ENCODE measurements around the gene MRFAP1L1.

Gene MRFAP1L1

GRCh38 chr4:6734165-6734786 lies 24.6 kb upstream of the MRFAP1L1 start:
- no peaks in the 10 kb centered on the region for H3K36me3 ChIP-seq (ENCODE audit: control insufficient read depth, low read length)
- no peaks in the 10 kb centered on the region for H3K9me2 ChIP-seq (replicated peaks; ENCODE audit: control insufficient read depth, low read length)
- no peak overlapping the region for H3K4me3 ChIP-seq (ENCODE audit: low read length)
- no peaks in the 10 kb centered on the region for H4K20me1 ChIP-seq (ENCODE audit: control insufficient read depth, insufficient read depth, low read depth, low read length)
- no peaks in the 10 kb centered on the region for H3K9me3 ChIP-seq (ENCODE audit: control insufficient read depth, insufficient read depth, low read length)
- H3K79me2 ChIP-seq (ENCODE audit: control insufficient read depth, low read length), result no peaks in the 10 kb centered on the region
- TF ChIP-seq EZH2phosphoT487 (IDR thresholded peaks at IDR 0.05; ENCODE audit: borderline replicate concordance, low read length) (no peak), CTCF (IDR thresholded peaks at IDR 0.05; ENCODE audit: low read depth, low read length, poor library complexity, severe bottlenecking) (no peak)
- no peaks in the 10 kb centered on the region for H3F3A ChIP-seq (ENCODE audit: control insufficient read depth, insufficient read depth)
- no peak overlapping the region for H3K27ac ChIP-seq (ENCODE audit: low read depth, low read length)
- H3K27me3 ChIP-seq (ENCODE audit: control insufficient read depth, low read length), result no peaks in the 10 kb centered on the region
- no peak overlapping the region for H3K4me2 ChIP-seq (ENCODE audit: low read length)
- no peaks in the 10 kb centered on the region for H3K4me1 ChIP-seq (ENCODE audit: control insufficient read depth, low read length)

- Histone ChIP-seq H3F3A (ENCODE audit: control insufficient read depth, insufficient read depth) (no peaks in the 10 kb centered on the region), H3K79me2 (ENCODE audit: control insufficient read depth, low read length) (no peaks in the 10 kb centered on the region), H3K27me3 (ENCODE audit: control insufficient read depth, low read length) (no peaks in the 10 kb centered on the region), H4K20me1 (ENCODE audit: control insufficient read depth, insufficient read depth, low read depth, low read length) (no peaks in the 10 kb centered on the region), H3K9me3 (ENCODE audit: control insufficient read depth, insufficient read depth, low read length) (no peaks in the 10 kb centered on the region), H3K4me1 (ENCODE audit: control insufficient read depth, low read length) (no peaks in the 10 kb centered on the region), H3K9me2 (replicated peaks; ENCODE audit: control insufficient read depth, low read length) (no peaks in the 10 kb centered on the region), H3K4me2 (ENCODE audit: low read length) (no peak overlapping the region), H3K27ac (ENCODE audit: low read depth, low read length) (no peak overlapping the region), H3K36me3 (ENCODE audit: control insufficient read depth, low read length) (no peaks in the 10 kb centered on the region), H3K4me3 (ENCODE audit: low read length) (no peak overlapping the region)
- no peak for TF ChIP-seq EZH2phosphoT487 (IDR thresholded peaks at IDR 0.05; ENCODE audit: borderline replicate concordance, low read length)
- no peak for TF ChIP-seq CTCF (IDR thresholded peaks at IDR 0.05; ENCODE audit: low read depth, low read length, poor library complexity, severe bottlenecking)
Observed at GRCh38 chr4:6733358-6734164, 23.9 kb upstream of the MRFAP1L1 start.

GRCh38 chr4:6732441-6733357 lies 23.0 kb upstream of the MRFAP1L1 start:
- no peaks in the 10 kb centered on the region for H4K20me1 ChIP-seq (ENCODE audit: control insufficient read depth, insufficient read depth, low read depth, low read length)
- H3K9me3 ChIP-seq (ENCODE audit: control insufficient read depth, insufficient read depth, low read length), result no peaks in the 10 kb centered on the region
- no peaks in the 10 kb centered on the region for H3K36me3 ChIP-seq (ENCODE audit: control insufficient read depth, low read length)
- H3K4me3 ChIP-seq (ENCODE audit: low read length), result no peak overlapping the region
- H3K4me1 ChIP-seq (ENCODE audit: control insufficient read depth, low read length), result no peaks in the 10 kb centered on the region
- no peak overlapping the region for H3K4me2 ChIP-seq (ENCODE audit: low read length)
- no peaks in the 10 kb centered on the region for H3K79me2 ChIP-seq (ENCODE audit: control insufficient read depth, low read length)
- no peaks in the 10 kb centered on the region for H3K27me3 ChIP-seq (ENCODE audit: control insufficient read depth, low read length)
- no peaks in the 10 kb centered on the region for H3F3A ChIP-seq (ENCODE audit: control insufficient read depth, insufficient read depth)
- TF ChIP-seq CTCF (IDR thresholded peaks at IDR 0.05; ENCODE audit: low read depth, low read length, poor library complexity, severe bottlenecking) (no peak), EZH2phosphoT487 (IDR thresholded peaks at IDR 0.05; ENCODE audit: borderline replicate concordance, low read length) (no peak)
- no peaks in the 10 kb centered on the region for H3K9me2 ChIP-seq (replicated peaks; ENCODE audit: control insufficient read depth, low read length)
- H3K27ac ChIP-seq (ENCODE audit: low read depth, low read length), result no peak overlapping the region

Measured in DOHH2 (cell line).